HepG2 (cell line): ENCODE measurements around the gene TNFSF15. TPM values are rescaled to one million over a fixed set of nuclear protein-coding genes. Genes with fewer than 3 reads are reported as not detected.

Experiments
- ATAC-seq: fragments of 200-7000 bp; cut with Tn5 transposase; 3 replicates; pipeline ENCODE4 v1.9.1; 2020; ENCODE audit warnings: mild to moderate bottlenecking, moderate library complexity
- BruUV-seq: library from RNA; stranded (reverse); fragments of 400-500 nt; replicated peaks from 2 replicates; lab custom pipeline; 2021; lab: Mats Ljungman, UMichigan
- CTCF ChIA-PET: fragments of 300-600 bp; formaldehyde crosslinking; extraction: SDS; loops from one replicate; lab custom pipeline; 2021; ENCODE audit warnings: low total read pairs, inconsistent platforms, low intra/inter-chr PET ratio; lab: Yijun Ruan, JAX
- POLR2A ChIA-PET: fragments of 350-600 bp; sonication (Branson Sonifier 250); formaldehyde crosslinking; loops from one replicate; lab custom pipeline; 2020; ENCODE audit warnings: antibody characterized with exemption, inconsistent platforms; lab: Yijun Ruan, JAX
- DNase-seq: peaks from one replicate; pipeline ENCODE4 v3.0.0-alpha.2; 2015; ENCODE audit warnings: low spot score
- FAIRE-seq: peaks from 3 replicates; lab custom pipeline; 2011; peaks lifted over from hg19 to GRCh38; lab: Jason Lieb, UNC
- H2AFZ ChIP-seq: one replicate; pipeline ENCODE4 v1.6.1; 2011; ENCODE audit warnings: low read length, inconsistent platforms
- H3K27ac ChIP-seq: fragments of 300-600 bp; 3 replicates; pipeline ENCODE4 v1.8.0; 2011; ENCODE audit warnings: mixed run types, mild to moderate bottlenecking, mixed read lengths, low read length, inconsistent platforms; ENCODE audit not compliant: insufficient read depth; ENCODE audit errors: extremely low read length
- H3K27me3 ChIP-seq, 2 experiments: fragments of 200-600 bp in 1 of 2; 2 replicates in 1 of 2; 3 replicates in 1 of 2; pipeline versions ENCODE4 v1.6.0 to v1.8.0; 2011; ENCODE audit warnings: low read length in 2 of 2, mild to moderate bottlenecking in 2 of 2, moderate library complexity in 2 of 2, inconsistent platforms in 1 of 2; ENCODE audit not compliant: insufficient read depth in 2 of 2, control insufficient read depth in 1 of 2
- H3K36me3 ChIP-seq, 2 experiments: fragments of 200-600 bp in 1 of 2; replicated peaks in 1 of 2; 2 replicates in 1 of 2; 3 replicates in 1 of 2; pipeline versions ENCODE4 v1.5.1 to v1.8.0; 2011; ENCODE audit warnings: low read length in 2 of 2, inconsistent platforms in 1 of 2; ENCODE audit not compliant: insufficient read depth in 2 of 2, control insufficient read depth in 1 of 2
- H3K4me1 ChIP-seq: 2 replicates; pipeline ENCODE4 v1.5.1; 2012; ENCODE audit warnings: low read length, inconsistent platforms; ENCODE audit not compliant: insufficient read depth
- H3K4me2 ChIP-seq: 2 replicates; pipeline ENCODE4 v1.6.0; 2011; ENCODE audit warnings: low read depth, low read length, inconsistent platforms
- H3K4me3 ChIP-seq, 3 experiments: fragments of 200-600 bp in 1 of 3; sonication (generic), shearing (Covaris generic) in 1 of 3; replicated peaks in 1 of 3; 2 replicates each; pipeline ENCODE4 v1.5.1; 2011 to 2016; ENCODE audit warnings: low read length in 3 of 3, inconsistent platforms in 2 of 3, low read depth in 2 of 3, mild to moderate bottlenecking in 2 of 3, control low read depth in 1 of 3, mixed read lengths in 1 of 3; ENCODE audit not compliant: insufficient read depth in 1 of 3
- H3K79me2 ChIP-seq: one replicate; pipeline ENCODE4 v1.6.1; 2011; ENCODE audit warnings: low read length, inconsistent platforms; ENCODE audit not compliant: insufficient read depth
- H3K9ac ChIP-seq: 2 replicates; pipeline ENCODE4 v1.6.0; 2011; ENCODE audit warnings: mild to moderate bottlenecking, low read depth, low read length, inconsistent platforms; ENCODE audit not compliant: insufficient read depth
- H3K9me3 ChIP-seq: 2 replicates; pipeline ENCODE4 v1.5.1; 2012; ENCODE audit warnings: mild to moderate bottlenecking, low read length
- H4K20me1 ChIP-seq: 2 replicates; pipeline ENCODE4 v1.6.0; 2011; ENCODE audit warnings: inconsistent platforms, mild to moderate bottlenecking, low read length, moderate library complexity; ENCODE audit not compliant: insufficient read depth
- CEBPB ChIP-seq: IDR thresholded peaks from 2 replicates; pipeline ENCODE4 v1.6.1; 2011; ENCODE audit warnings: low read depth, low read length, improper control_type of control experiment, borderline replicate concordance
- DMAP1 ChIP-seq: IDR thresholded peaks from 2 replicates; pipeline ENCODE4 v1.6.1; 2016
- DR1 ChIP-seq: sonication (generic); formaldehyde crosslinking; IDR thresholded peaks from 2 replicates; pipeline ENCODE4 v1.8.0; 2021; ENCODE audit warnings: mild to moderate bottlenecking, missing genetic modification reagents, inconsistent platforms
- MBD4 ChIP-seq: IDR thresholded peaks from 2 replicates; pipeline ENCODE4 v1.6.1; 2012; ENCODE audit warnings: low read length, inconsistent platforms, borderline replicate concordance
- SIX1 ChIP-seq: sonication (generic); formaldehyde crosslinking; IDR thresholded peaks from 2 replicates; pipeline ENCODE4 v1.4.0; 2020; ENCODE audit warnings: missing genetic modification reagents, borderline replicate concordance
- ZBTB21 ChIP-seq: sonication (generic); formaldehyde crosslinking; IDR thresholded peaks from 2 replicates; pipeline ENCODE4 v1.4.0; 2020; ENCODE audit warnings: missing genetic modification reagents
- ZKSCAN5 ChIP-seq: sonication (generic); formaldehyde crosslinking; IDR thresholded peaks from 2 replicates; pipeline ENCODE4 v1.5.1; 2020; ENCODE audit warnings: mild to moderate bottlenecking, missing genetic modification reagents
- ZNF441 ChIP-seq: sonication (generic); formaldehyde crosslinking; IDR thresholded peaks from 2 replicates; pipeline ENCODE4 v1.7.0; 2021; ENCODE audit warnings: missing genetic modification reagents, borderline replicate concordance
- ZNF781 ChIP-seq: sonication (generic); formaldehyde crosslinking; IDR thresholded peaks from 2 replicates; pipeline ENCODE4 v1.5.1; 2020; ENCODE audit warnings: borderline replicate concordance, mild to moderate bottlenecking, missing genetic modification reagents; ENCODE audit errors: not compliant biosample characterization
- WGBS: methylation state at CpG from one replicate; pipeline ENCODE4 v1.1.6; 2017; ENCODE audit warnings: low lambda C conversion rate; 5-methylcytosine and 5-hydroxymethylcytosine counted together
- in situ Hi-C: cut with HindIII; loops from 2 replicates; pipeline ENCODE4 v1.10.0; 2017; ENCODE audit warnings: low pct_unique_long_range_greater_than_20kb; ENCODE audit not compliant: extremely low pct_ligation_motif_present
- intact Hi-C: fragments of 100-400 bp; cut with micrococcal nuclease; formaldehyde crosslinking; loops from one replicate; pipeline ENCODE4 v1.10.0; 2022; ENCODE audit not compliant: unreplicated experiment
- polyA plus RNA-seq, 8 experiments: library from polyadenylated mRNA; depleted of rRNA in 3 of 8; stranded (reverse) in 7 of 8; unstranded in 1 of 8; fragments of >200 nt; fragmentation: Illumina TruSeq in 4 of 8; extraction: Trizol in 4 of 8; gene quantifications; 2 replicates each; pipeline versions ENCODE4 v1.2.1 to v1.2.3, GENCODE V29; 2011 to 2016; ENCODE audit warnings: low read depth in 4 of 8, missing spikeins in 1 of 8, mixed read lengths in 1 of 8; ENCODE audit not compliant: insufficient read depth in 1 of 8
- total RNA-seq, 5 experiments: library from RNA; depleted of rRNA; stranded (reverse); fragments of >200 nt; fragmentation: Illumina TruSeq; extraction: Trizol; gene quantifications; 2 replicates each; pipeline ENCODE4 v1.2.3, GENCODE V29; 2016; ENCODE audit warnings: low read depth in 1 of 5
- TF ChIP-seq, protein P1 (sequence below): sonication (generic); formaldehyde crosslinking; IDR thresholded peaks from 2 replicates; pipeline ENCODE4 v1.4.0; 2020; ENCODE audit warnings: missing genetic modification reagents, borderline replicate concordance

Gene TNFSF15
- total and polyA plus RNA-seq, 2 of the 13 experiments (the other 11 are each of a cell fraction or from before 2014, with no cell fraction given): 0.02 to 0.03 TPM

DNA sequence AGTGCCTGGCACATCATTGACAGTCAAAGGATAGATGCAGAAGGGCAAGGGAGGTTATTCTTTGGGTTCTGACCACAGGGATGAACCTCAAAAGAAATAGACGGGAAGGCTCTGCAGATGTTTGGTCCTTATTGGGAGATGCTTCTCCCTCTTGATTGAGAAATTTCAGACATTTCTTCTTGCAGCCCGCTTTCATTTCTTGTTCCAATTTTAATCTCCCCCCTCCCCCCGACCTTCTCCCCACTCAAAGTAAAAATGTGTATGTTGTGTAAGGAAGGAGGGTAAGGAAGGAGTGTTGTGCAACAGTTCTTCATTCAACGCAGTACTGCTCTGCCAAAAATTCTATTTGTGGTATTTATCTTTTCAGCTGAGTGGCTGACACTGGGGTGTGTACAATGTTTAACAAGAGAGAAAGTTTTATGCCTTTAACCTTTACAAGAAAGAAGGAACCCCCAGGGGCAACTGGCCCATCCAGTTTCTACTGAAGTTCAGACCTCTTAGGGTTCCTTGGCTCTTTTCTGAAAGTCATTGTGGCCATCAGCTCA is 46.3 kb upstream of the TNFSF15 start:
- Histone ChIP-seq H3K27me3 (no peaks in the 10 kb centered on the region), H3K4me1 (no peaks in the 10 kb centered on the region), H3K36me3 (no peaks in the 10 kb centered on the region), H3K4me2 (no peak overlapping the region)
- intact Hi-C loops: no loop called here
- ATAC-seq: no peak
- DNase-seq: no peak
- ChIA-PET POLR2A (no interaction called here), CTCF (no interaction called here)
- no TSS peak for BruUV-seq
- WGBS: 41% methylated on average over 4 of the region's 4 CpGs
- TF ChIP-seq CEBPB: peak; percentile 25; the same call in 1 of the 2 replicates
- TF ChIP-seq, protein P1, sequence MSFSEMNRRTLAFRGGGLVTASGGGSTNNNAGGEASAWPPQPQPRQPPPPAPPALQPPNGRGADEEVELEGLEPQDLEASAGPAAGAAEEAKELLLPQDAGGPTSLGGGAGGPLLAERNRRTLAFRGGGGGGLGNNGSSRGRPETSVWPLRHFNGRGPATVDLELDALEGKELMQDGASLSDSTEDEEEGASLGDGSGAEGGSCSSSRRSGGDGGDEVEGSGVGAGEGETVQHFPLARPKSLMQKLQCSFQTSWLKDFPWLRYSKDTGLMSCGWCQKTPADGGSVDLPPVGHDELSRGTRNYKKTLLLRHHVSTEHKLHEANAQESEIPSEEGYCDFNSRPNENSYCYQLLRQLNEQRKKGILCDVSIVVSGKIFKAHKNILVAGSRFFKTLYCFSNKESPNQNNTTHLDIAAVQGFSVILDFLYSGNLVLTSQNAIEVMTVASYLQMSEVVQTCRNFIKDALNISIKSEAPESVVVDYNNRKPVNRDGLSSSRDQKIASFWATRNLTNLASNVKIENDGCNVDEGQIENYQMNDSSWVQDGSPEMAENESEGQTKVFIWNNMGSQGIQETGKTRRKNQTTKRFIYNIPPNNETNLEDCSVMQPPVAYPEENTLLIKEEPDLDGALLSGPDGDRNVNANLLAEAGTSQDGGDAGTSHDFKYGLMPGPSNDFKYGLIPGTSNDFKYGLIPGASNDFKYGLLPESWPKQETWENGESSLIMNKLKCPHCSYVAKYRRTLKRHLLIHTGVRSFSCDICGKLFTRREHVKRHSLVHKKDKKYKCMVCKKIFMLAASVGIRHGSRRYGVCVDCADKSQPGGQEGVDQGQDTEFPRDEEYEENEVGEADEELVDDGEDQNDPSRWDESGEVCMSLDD (CRISPR knock-in tag): no peak
- TF ChIP-seq, all 625 proteins: peak for 1
- H3K9ac ChIP-seq: no peak overlapping the region
- no peak overlapping the region for H3K27ac ChIP-seq
- H2AFZ ChIP-seq: no peak overlapping the region
- H4K20me1 ChIP-seq: no peaks in the 10 kb centered on the region
- no peak overlapping the region for H3K4me3 ChIP-seq
- no peaks in the 10 kb centered on the region for H3K79me2 ChIP-seq
- in situ Hi-C loops: no loop called here
- no peaks in the 10 kb centered on the region for H3K9me3 ChIP-seq
- FAIRE-seq: no peak

DNA sequence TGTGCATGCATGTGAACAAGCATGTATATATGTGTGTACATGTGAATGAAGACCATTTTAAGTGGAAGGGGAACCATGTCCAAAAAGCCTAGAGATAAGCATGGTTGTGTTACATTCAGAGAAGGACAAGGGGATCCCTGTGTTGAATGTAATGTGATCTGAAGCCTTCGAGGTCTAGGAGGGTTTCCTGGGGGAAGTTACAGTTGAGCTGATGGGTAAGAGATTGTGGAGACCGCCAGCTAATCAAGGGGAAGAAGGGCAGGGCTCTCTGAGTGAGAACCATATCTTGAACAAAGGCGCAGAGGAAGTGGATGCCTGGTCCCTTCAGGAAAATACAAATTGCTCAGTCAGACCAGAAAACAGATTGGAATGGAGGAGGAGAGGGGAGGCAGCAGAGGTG is 45.5 kb upstream of the TNFSF15 start:
- FAIRE-seq: no peak

More for the DNA sequence above, 45.5 kb upstream of the TNFSF15 start:
- Histone ChIP-seq H2AFZ (no peak overlapping the region), H4K20me1 (no peaks in the 10 kb centered on the region), H3K4me1 (no peaks in the 10 kb centered on the region), H3K79me2 (no peaks in the 10 kb centered on the region), H3K9me3 (no peaks in the 10 kb centered on the region), H3K9ac (no peak overlapping the region), H3K27me3 (no peaks in the 10 kb centered on the region), H3K27ac (no peak overlapping the region), H3K4me3 (no peak overlapping the region), H3K36me3 (no peaks in the 10 kb centered on the region), H3K4me2 (no peak overlapping the region)
- ChIA-PET POLR2A (no interaction called here), CTCF (no interaction called here)
- ATAC-seq: no peak
- no peak for TF ChIP-seq DMAP1
- TF ChIP-seq ZNF441 (CRISPR knock-in tag): no peak
- no peak for TF ChIP-seq MBD4
- TF ChIP-seq DR1 (CRISPR knock-in tag): no peak
- TF ChIP-seq ZBTB21: no peak
- no peak for TF ChIP-seq ZKSCAN5 (CRISPR knock-in tag)
- no peak for TF ChIP-seq SIX1
- TF ChIP-seq ZNF781: no peak
- in situ Hi-C loops (no loop called here), intact Hi-C loops (no loop called here)
- no TSS peak for BruUV-seq
- DNase-seq: no peak
- 29% methylated on average over 3 of the region's 3 CpGs for WGBS
